ENCODE results near the gene LYAR. TPM values are rescaled to one million over a fixed set of nuclear protein-coding genes. Genes with fewer than 3 reads are reported as not detected.

Gene LYAR
- total and polyA plus RNA-seq, 2 donors (not counting 3 experiments of a cell fraction or from before 2014, with no cell fraction given) = 4.2 to 24.6 TPM

DNA sequence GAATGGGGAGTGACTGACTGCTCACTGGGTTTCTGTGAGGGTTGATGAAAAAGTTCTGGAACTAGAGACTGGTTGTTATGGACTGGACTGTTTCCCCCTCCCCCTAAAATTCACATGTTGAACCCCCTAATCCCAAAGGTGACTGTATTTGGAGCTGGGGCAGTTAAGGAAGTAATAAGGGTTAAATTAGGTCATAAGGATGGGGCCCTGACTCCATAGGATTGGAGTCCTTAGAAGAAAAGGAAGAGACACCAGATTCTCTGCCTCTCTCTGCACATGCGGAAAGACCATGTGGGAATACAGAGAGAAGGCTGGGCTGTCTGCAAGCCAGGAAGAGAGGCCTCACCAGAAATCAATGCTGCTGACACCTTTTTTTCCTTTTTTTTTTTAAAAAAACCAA is 38.3 kb upstream of the LYAR start:
- no peak overlapping the region for H3K9ac ChIP-seq (replicated peaks; ENCODE audit: extremely low read depth, insufficient read depth, low read length)
- H4K20me1 ChIP-seq (replicated peaks; ENCODE audit: control insufficient read depth, extremely low read depth, insufficient read depth, low read length) = no peaks in the 10 kb centered on the region
- no peak overlapping the region for H3K4me3 ChIP-seq (replicated peaks in 1 of 3; ENCODE audit: insufficient read depth in 1 of 3, low read depth in 1 of 3, low read length in 3 of 3)
- H3K27me3 ChIP-seq (ENCODE audit: control insufficient read depth in 2 of 2, insufficient read depth in 2 of 2, low read length in 2 of 2) = no peaks in the 10 kb centered on the region
- ChIA-PET POLR2A (no interaction called here), CTCF (interaction anchor here (0.7 to 1.7 kb wide), 7 partner anchors 11 to 103 kb away, joined by 3 to 9 read pairs (median 5); partner anchors contain the start of gene TMEM128)
- H3K9me3 ChIP-seq (replicated peaks; ENCODE audit: control insufficient read depth, insufficient read depth, low read length) = no peaks in the 10 kb centered on the region
- no peaks in the 10 kb centered on the region for H3K79me2 ChIP-seq (ENCODE audit: control insufficient read depth, insufficient read depth, low read length)
- H3K4me1 ChIP-seq (ENCODE audit: control insufficient read depth, extremely low read depth, insufficient read depth, low read length) = peaks cover 15% of the 10 kb centered on the region
- TF ChIP-seq FOS (IDR thresholded peaks at IDR 0.05; ENCODE audit: borderline replicate concordance, insufficient read depth, low read length) (no peak), JUN (IDR thresholded peaks at IDR 0.05; ENCODE audit: borderline replicate concordance, insufficient read depth, insufficient read length, low read depth) (no peak), EZH2 (IDR thresholded peaks at IDR 0.05; ENCODE audit: borderline replicate concordance, low read depth, low read length, severe bottlenecking) (no peak), POLR2A (IDR thresholded peaks at IDR 0.05; ENCODE audit: low read depth, low read length) (no peak), POLR2AphosphoS5 (IDR thresholded peaks at IDR 0.05; ENCODE audit: insufficient read depth, low read depth, low read length) (no peak), MYC (IDR thresholded peaks at IDR 0.05; ENCODE audit: low read depth, low read length) (no peak), GATA2 (IDR thresholded peaks at IDR 0.05; ENCODE audit: insufficient read depth, insufficient read length, low read depth, low read length) (no peak), CTCF (IDR thresholded peaks at IDR 0.05; ENCODE audit: extremely low read depth in 1 of 2, insufficient read depth in 1 of 2, low read depth in 1 of 2, low read length in 2 of 2) (no peak)
- TF ChIP-seq, protein P1, sequence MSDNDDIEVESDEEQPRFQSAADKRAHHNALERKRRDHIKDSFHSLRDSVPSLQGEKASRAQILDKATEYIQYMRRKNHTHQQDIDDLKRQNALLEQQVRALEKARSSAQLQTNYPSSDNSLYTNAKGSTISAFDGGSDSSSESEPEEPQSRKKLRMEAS (IDR thresholded peaks at IDR 0.05; ENCODE audit: insufficient read depth, insufficient read length) = no peak
- no TSS peak for BruUV-seq (replicated peaks)
- FAIRE-seq (no peak), DNase-seq (ENCODE audit: low read depth, low spot score) (no peak)
- no peak overlapping the region for H3K4me2 ChIP-seq (ENCODE audit: insufficient read depth, low read length)
- dilution Hi-C loops (cut with MboI; ENCODE audit: extremely low pct_ligation_motif_present, low sequenced_read_pairs) (no loop called here), intact Hi-C loops (cut with micrococcal nuclease) (no loop called here)
- no peak overlapping the region for H2AFZ ChIP-seq (ENCODE audit: low read depth, low read length)
- H3K9me1 ChIP-seq (replicated peaks; ENCODE audit: control insufficient read depth, extremely low read depth, insufficient read depth, low read length) = no peaks in the 10 kb centered on the region
- H3K27ac ChIP-seq (ENCODE audit: insufficient read depth, low read depth, low read length) = no peak overlapping the region
- no peaks in the 10 kb centered on the region for H3K36me3 ChIP-seq (ENCODE audit: control insufficient read depth in 2 of 2, extremely low read depth in 1 of 2, insufficient read depth in 2 of 2, low read length in 2 of 2)
